ENCODE results near the gene GSPT1.

The GSPT1 gene

DNA sequence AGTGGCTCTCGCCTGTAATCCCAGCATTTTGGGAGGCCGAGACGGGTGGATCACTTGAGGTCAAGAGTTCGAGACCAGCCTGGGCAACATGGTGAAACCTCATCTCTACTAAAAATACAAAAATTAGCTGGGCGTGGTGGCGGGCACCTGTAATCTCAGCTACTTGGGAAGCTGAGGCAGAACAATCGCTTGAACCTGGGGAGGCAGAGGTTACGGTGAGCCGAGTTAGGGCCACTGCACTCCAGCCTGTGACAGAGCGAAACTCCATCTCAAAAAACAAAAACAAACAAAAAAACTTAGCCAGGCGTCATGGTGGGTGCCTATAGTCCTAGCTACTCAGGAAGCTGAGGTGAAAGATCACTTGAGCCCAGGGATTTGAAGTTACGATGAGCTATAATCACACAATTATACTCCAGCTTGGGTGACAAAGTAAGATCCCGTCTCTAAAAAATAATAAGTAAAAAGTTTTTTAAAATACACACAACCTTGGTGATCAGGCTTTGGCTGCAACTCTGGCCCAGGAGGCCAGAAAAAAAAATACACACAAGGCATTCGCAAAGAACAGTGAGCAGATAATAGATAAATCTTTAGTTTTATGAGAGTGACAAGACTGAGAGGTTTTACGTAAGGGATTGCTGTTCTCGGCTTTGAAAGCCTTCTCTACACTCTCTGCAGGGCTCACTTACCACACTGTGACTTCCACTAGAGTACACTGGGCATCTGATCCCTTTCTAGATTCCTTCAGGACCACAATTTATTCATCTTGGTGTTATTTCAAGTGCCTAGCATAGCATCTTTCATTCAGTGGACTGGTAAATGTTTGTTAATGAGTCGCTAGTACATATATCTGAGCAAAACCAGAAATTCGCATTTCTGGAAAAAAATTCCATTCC, 5.9 kb downstream of the GSPT1 start:
- DNase-seq: no peak

DNA sequence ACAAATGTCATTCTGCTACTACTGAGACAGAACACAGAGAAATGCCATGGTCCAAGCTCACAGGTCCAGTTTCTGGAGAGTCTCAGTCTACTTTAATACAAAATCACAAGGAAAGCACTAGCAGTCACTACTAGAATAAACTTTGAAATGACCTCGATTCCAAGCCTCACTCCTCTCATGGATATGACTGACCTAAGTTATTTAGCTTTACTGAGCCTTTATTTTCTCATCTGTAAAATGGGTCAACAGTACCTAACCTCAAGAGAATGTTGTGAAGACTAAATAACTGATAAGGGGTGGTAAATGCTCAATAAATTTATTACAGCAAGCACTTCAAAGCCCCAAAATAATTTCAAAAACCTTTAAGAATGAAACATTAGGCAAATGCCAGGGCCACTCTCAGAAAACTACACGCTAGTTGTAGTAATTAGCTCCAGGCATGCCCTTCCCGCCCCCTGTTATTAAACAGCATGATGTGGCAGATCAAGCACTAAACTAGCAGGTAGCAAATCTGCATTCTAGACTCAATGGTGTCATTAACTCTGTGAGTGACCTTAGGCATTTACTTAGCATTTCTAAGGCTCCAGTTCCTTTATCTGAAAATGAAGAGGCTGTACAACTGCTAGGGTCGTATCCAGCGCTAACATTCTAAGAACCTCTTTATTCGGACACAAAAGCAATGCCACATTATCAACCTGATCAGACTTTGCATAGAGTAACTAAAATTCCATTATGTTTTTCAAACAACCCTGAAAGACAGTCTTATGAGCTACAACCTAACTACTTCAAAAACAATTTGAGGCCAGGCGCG, 8.4 kb downstream of the GSPT1 start:
- DNase-seq: no peak

DNA sequence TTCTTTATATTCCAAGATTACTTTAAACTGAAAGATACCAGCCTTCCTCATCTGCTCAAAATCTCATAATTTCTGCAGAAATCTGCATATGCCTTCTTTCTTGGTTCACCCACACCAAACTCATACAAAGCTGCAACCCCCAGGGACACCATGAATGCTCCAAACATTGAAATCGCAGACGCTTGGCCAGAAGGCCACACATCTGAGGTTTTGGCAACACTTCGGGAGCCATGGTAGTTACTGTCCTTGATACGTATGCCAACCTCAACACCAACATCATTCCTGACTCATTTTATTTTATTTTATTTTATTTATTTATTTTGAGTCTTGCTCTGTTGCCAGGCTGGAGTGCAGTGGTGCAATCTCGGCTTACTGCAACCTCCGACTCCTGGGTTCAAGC, 11.8 kb downstream of the GSPT1 start:
- DNase-seq: no peak

DNA sequence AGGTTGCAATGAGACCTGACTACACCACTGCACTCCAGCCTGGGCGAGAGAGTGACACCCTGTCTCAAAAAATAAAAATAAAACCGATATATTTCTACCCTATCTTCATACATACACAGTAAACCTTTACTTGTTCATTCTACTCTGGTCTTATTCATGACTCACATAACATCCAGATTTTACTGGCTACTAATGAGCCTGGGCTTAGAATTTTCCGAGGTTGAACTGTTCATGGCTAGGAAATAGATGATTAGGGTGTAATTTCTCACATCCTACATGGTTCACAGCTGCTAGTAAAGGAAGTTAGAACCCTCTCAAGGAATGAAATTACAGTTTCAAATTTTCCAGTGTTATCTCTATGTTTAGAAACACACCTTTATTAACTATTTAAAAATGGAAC, 14.7 kb downstream of the GSPT1 start:
- no peak for DNase-seq

DNA sequence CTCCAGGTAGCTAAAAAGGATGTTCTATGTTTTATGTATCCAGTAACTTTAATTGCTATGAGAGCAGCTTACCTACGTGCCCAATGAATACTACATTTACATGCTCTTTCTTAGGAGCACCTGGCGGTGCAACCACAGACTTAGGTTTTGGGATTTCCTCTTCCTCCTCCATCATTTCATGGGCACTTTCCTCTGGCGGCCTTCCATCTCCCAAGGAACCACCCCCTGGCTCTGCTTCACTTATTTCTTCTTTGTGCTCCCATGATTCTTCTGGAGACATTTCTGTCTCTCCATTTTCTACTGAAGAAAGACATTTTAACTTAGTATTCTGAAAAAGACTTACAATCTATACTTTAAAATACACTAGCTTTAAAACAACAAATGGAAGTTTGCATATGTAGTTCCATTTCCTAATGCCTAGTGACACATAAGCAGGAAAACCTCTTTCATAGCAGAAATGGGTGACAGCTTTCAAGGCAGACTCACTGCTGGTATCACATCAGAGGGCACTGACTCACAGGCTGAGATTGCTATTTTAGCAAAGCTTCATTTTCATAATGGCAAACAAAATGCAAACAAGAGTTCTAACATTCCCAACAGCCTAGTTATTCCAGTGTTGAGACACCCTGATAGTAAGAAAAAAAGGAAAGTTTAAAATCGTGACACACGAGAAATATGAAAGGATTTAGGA, 19.1 kb downstream of the GSPT1 start:
- DNase-seq: no peak

DNA sequence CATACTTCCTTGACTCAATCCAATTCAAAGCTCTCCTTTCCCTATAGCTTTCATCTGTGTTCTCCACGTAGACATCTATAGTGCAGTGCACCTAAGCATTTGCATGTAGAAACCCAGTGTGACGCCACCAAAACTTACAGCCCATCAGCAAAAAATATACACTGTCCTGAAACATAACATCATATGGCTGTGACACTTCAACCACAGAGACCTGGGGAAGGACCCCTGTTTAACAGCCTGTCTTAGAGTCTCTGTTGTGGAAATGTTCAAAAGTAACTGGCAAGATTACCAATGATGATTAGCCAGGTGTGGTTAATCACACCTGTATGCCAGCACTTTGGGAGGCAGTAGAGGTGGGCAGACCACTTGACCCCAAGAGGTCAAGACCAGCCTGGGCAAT, 22.2 kb downstream of the GSPT1 start:
- no peak for DNase-seq

DNA sequence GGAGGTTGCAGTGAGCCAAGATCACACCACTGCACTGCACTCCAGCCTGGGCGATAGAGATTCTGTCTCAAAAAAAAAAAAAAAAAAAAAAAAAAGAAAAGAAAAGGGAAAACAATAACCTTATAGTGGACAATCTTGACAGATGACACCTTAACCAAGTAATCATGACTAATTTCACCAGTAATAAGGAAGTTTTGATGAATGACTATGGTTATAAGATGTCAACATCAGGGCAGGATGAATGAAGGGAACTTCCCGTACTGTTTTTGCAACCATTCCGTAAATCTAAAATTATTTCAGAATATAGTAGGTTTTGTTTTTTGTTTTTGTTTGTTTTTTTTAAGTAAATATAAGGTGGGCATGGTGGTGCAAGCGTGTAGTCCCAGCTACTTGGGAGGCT, 23.0 kb downstream of the GSPT1 start:
- DNase-seq: no peak

DNA sequence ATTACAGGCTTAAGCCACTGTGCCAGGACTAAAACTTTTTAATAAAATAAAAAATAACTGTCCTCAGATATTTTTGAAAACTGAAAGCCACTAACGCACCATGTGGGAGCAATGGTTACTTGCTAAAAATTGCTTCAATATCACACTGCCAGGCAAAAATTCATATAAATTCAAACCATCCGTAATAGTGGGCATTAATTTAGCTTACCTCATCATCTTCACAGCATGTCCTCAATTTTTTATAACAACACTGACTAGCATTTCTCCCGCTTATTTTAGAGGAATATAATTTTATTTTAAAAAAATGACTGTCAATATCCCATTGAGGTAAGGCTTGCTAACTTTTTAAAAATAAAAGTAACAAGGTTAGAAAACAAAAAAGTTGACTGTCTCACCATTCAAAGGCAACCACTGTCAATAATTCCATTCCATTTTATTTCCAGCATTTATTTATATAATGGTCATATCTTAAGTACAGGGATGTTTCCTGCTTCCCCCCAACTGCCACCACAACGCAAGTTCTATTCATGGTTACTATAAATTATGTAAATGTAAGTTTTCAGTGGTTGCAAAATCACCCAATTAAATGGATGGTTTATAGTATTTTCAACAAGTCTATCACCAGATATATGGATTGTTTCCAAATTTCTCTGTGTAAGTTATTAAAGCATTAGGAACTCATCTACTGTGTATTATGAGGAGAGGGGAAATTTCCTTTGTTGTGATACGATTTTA, 25.4 kb downstream of the GSPT1 start:
- DNase-seq: no peak

DNA sequence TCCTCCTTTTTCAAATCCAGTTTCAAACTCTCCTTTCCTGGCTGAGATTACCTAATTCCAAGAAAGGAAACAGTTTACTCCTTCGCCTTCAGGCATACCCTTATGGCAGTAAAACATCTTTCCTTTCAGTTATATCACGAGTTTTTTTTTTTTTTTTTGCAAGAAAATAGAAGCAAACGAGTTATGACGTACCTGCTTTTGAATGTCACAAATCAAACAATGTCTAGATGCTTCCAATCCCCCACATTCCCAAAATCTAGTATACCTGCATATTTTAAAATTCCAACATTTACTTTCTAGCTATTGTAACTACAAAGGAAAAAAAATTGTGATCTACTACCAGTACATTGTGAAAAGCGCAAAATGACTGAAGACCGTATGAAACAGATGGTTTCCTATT, 28.9 kb downstream of the GSPT1 start:
- no peak for DNase-seq

DNA sequence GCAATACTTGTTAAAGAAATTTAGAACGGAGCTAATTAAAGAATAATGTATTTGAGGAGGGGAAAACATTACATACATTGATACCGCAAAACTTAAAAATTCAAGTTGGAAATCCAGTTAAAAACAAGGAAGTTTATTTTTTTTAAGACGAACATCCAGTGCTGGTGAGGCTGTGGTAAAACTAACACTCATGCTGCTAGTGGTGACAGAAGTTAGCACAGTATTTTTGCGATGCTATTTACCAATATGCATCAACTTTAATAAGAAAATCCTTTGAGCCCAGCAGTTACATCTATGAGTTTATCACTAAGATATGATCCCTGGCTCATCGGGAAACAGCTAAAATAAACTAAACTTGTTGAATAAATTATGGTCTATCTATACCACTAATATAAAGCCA, 31.7 kb downstream of the GSPT1 start:
- no peak for DNase-seq

DNA sequence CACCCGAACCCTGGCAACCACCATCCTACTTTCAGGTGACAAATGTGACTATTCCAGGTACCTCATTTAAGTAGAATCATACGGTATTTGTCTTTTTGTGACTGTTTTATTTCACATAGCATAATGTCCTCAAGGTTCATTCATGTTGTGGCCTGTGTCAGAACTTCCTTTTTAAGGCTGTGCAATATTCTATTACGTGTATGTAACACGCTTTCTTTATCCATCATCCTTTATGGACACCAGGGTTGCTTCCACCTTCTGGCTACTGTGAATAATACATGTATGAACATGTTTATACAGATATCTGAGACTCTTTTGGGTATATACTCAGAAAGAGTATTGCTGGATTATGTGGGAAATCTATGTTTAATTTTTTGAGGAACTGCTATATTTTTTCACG, 35.7 kb downstream of the GSPT1 start:
- no peak for DNase-seq

DNA sequence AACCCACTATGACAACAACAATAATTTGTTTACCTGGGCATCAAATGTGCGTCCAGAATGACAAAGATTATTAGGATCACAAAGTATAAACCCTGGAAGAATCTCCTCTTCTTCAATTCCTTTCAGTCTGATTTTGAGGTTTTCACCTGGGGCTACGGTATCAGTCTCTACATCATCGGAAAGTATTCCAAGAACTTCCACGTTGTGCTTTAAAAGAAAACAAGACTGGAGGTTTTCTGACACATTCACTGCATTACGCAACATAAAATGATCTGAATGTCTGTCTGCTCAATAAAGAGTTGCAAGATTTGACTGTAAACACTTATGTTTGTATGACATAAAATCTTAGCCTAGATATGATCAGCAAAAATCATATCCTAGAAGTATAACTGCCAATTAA, 38.4 kb downstream of the GSPT1 start:
- DNase-seq: no peak

DNA sequence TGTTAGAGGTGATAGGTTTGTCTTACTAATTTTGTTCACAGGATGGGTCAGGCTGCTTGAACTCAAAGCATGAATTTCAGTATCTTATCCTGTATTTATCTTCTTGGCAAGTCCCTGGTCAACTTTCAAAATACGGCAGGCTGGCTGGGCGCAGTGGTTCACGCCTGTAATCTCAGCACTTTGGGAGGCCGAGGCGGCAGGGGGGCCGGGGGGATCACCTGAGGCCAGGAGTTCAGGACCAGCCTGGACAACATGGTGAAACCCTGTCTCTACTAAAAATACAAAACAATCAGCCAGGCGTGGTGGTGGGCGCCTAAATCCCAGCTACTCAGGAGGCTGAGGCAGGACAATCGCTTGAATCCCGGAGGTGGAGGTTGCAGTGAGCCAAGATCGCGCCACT, 39.5 kb downstream of the GSPT1 start:
- no peak for DNase-seq

DNA sequence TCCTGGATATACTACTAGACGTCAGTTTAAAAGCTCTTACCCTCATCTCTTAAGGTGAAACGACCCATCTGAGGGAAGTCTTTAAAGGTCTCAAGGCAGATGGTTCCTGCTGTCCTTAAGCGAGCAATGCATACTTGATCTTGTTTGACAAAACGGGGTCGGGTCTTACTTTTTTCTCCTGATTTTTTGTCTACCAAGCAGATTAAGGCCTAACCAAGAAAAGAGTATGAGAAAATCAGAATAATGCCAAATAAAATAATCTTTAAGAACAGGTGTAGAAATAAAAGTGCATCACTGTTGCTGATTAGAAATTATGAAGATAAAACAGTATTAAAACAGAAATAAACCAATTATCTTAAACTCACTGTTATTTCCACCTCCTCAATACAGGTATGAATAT, 40.0 kb downstream of the GSPT1 start:
- DNase-seq: no peak

DNA sequence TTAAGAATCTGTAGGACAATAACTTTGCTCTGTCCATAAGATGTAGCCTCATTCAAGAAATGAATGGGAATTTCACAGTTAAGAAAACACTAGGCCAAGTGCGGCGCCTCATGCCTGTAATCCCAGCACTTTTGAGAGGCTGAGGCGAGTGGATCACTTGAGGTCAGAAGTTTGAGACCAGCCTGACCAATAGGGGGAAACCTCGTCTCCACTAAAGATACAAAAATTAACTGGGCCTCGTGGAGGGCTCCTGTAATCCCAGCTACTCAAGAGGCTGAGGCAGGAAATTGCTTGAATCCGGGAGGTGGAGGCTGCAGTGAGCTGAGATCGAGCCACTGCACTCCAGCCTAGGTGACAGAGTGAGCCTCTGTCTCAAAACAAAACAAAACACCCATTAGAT, 44.6 kb downstream of the GSPT1 start:
- no peak for DNase-seq

DNA sequence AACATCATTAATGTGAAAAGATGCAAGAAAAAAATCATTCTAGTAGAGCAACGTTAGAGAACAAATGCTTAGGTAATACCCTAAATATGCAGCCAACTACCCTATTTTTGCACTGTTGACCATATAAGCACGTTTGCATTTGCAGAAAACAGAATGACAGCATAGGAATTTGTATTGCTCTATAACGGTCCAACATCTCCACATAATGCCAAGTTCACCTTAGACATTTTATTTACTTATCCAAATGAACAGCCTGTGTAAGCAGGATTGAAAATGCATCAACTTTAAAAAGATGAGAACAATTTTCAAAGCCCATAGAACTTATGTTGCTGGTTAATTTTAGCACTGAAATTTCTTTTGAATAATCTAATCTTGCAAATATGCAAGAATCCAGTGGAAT, 45.4 kb downstream of the GSPT1 start:
- no peak for DNase-seq

DNA sequence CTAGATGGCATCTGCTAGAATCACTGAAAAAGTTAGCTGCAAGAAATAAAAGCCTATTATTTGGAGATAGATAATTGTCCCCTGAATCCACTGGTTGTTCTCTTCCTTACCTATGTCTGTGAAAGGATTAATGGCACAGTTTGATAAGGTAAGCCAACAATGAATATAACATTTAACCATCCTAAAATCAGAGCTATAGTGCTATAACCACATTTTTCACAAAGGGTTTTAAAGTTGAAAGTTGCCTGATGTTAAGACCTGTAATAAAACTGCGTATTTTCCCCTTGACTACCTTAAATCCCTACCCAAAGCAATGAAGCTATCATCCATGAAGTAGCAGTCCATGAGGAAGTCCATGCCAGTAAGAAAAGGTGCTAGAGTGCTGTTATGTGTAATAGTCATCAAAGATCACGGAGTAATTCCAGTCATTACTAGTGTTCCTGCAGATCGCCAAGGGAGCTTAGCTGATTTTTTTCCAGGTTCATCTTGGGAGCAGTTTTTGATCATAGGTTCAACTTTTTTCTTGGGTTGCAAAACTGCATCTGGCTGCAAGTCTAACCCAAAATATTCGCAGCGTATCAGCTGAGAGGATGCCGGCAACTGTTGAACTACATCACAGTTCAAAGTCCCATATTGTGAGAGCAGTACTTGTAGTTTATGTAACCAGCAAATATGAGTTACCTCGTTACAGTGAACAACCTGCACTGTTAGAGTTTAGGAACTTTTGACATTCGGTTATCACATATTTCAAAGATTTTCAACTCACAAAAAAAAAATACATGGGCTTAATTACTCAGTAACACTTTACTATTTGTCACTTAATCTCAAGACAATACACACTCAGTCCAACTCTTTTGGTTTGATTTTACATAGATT, 46.2 kb downstream of the GSPT1 start:
- DNase-seq: no peak

DNA sequence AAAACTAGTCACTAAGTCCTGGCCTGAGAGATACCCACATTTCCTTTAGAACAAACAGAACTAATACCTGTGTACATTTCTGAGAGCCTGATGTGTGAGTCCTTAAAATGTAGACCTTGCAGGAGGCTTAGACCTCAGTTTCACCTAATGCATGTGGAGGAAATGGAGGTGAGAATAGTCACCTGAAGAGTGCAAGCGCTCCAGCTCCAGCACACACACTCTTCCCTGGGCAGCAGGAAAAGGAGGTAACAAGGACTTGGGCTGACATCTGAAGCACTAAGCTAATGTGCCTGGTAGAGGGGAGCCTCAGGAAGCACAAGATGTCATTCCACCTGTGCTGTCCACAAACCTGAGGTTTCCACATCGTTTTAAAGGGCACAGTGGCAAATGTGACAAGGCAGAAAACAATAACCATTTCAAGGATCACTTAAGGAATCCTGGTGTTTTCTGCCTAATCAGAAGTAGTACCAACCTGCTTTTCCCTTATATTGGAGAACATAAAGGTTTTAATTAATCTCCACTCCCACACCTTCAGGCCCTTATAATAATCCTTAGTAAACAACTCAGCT, 47.3 kb downstream of the GSPT1 start:
- DNase-seq: no peak

DNA sequence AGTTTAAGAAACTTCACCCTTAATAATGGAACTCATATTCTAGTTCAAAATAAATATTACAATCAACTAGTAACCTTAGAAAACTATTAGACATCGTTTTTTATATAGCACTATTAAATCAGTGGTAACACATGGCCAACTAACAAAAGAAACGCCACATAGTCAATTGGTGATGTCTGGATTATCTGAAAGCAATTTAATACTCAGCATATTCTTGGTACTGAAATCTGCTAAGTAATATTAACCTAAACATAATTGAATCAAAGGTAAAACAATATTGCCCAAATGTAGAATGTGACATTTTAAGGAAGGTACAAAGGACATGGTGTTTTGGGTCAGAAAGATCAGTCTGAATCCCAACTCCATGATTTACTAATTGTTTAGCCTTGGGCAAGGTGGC, 53.3 kb downstream of the GSPT1 start:
- DNase-seq: no peak

DNA sequence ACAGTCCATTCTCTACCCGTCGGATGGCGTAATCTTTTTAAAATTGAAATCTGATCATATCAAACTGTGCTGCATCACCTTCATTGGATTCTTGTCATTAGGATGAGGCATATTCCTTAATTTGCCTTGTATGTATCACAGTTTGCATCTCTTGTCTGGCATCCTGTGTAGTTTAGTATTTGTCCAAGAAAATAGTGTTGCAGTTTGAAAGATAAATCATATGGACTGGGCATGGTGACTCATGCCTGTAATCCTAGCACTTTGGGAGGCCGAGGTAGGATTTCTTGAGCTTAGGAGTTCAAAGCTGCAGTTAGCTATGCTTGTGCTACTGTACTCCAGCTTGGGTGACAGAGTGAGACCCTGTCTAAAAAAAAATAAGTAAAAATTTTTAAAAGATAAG, 58.6 kb downstream of the GSPT1 start:
- no peak for DNase-seq

DNA sequence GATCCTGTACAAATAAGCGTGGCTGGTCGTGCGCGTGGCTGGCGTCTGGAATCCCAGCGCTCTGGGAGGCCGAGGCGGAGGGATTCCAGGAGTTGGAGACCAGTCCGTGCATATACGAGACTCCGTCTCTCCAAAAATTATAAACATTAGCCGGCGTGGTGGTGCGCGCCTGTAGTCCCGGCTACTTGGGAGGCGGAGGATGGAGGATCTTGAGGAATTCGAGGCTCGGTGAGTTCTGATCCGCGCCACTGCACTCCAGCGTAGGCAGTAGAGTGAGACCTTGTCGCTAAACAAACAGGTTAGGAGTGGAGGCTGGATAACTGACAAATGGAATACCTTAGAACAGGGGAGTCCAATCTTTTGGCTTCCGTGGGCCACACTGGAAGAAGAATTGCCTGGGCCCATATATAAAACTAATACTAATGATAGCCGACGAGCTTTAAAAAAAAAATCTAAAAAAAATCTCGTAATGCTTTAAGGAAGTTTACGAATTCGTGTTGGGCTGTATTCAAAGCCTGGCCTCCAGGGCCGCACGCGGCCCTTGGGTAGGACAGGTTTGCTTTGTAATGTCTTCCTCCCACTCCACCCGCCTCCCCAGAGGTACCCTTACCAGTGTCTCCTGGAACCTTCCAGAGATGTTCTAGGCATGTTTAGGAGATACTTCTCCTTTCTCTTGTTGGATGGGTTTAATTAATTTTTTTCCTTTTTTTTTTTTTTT, 63.5 kb downstream of the GSPT1 start:
- DNase-seq: no peak

All from KG1 (cell line).